GM12878 (cell line): Measurements from ENCODE around the gene CENPP. TPM values are rescaled to one million over a fixed set of nuclear protein-coding genes. Genes with fewer than 3 reads are reported as not detected.

ENCODE experiments used
- ATAC-seq: fragments of 200-7000 bp; cut with Tn5 transposase; 3 replicates; pipeline ENCODE4 v1.9.1; 2020; ENCODE audit warnings: mild to moderate bottlenecking, moderate library complexity
- BruUV-seq: library from RNA; stranded (reverse); fragments of 400-500 nt; replicated peaks from 2 replicates; lab custom pipeline; 2021; lab: Mats Ljungman, UMichigan
- CTCF ChIA-PET: fragments of 300-600 bp; sonication (Branson Sonifier 250); formaldehyde crosslinking; extraction: SDS; loops from one replicate; lab custom pipeline; 2021; ENCODE audit warnings: inconsistent platforms; lab: Yijun Ruan, JAX
- POLR2A ChIA-PET: fragments of 350-600 bp; formaldehyde crosslinking; extraction: SDS; loops from one replicate; lab custom pipeline; 2021; ENCODE audit warnings: inconsistent platforms; lab: Charles Lee
- RAD21 ChIA-PET: fragments of 300-600 bp; sonication (Branson Sonifier 250); formaldehyde crosslinking; loops from one replicate; lab custom pipeline; 2023; ENCODE audit warnings: antibody characterized with exemption; ENCODE audit not compliant: unreplicated experiment; lab: Charles Lee
- SMC1A ChIA-PET: fragments of 300-600 bp; sonication (Branson Sonifier 250); formaldehyde crosslinking; loops from one replicate; lab custom pipeline; 2023; ENCODE audit not compliant: unreplicated experiment, uncharacterized antibody; lab: Charles Lee
- DNase-seq: peaks from one replicate; pipeline ENCODE4 v3.0.0-alpha.2; 2011; ENCODE audit warnings: low read depth, low spot score
- FAIRE-seq: peaks from 3 replicates; lab custom pipeline; 2011; peaks lifted over from hg19 to GRCh38; lab: Jason Lieb, UNC
- H2AFZ ChIP-seq: 2 replicates; pipeline ENCODE4 v1.6.0; 2011; ENCODE audit warnings: low read depth, low read length, control low read depth; ENCODE audit not compliant: control insufficient read depth
- H3K27ac ChIP-seq: 2 replicates; pipeline ENCODE4 v1.5.1; 2011; ENCODE audit warnings: control low read depth; ENCODE audit not compliant: control insufficient read depth, insufficient read depth
- H3K27me3 ChIP-seq, 2 experiments: replicated peaks in 1 of 2; 2 replicates each; pipeline versions ENCODE4 v1.6.0 to v1.6.1; 2011; ENCODE audit warnings: low read length in 1 of 2; ENCODE audit not compliant: control insufficient read depth in 2 of 2, insufficient read depth in 2 of 2
- H3K36me3 ChIP-seq, 2 experiments: 2 replicates each; pipeline ENCODE4 v1.5.1; 2011; ENCODE audit warnings: low read length in 1 of 2; ENCODE audit not compliant: control insufficient read depth in 2 of 2, insufficient read depth in 2 of 2
- H3K4me1 ChIP-seq: 2 replicates; pipeline ENCODE4 v1.6.1; 2011; ENCODE audit warnings: mild to moderate bottlenecking, low read length, moderate library complexity, mixed read lengths; ENCODE audit not compliant: control insufficient read depth, insufficient read depth
- H3K4me2 ChIP-seq: 2 replicates; pipeline ENCODE4 v1.6.0; 2011; ENCODE audit warnings: control low read depth; ENCODE audit not compliant: control insufficient read depth, insufficient read depth
- H3K4me3 ChIP-seq: fragments of 200-600 bp; sonication (generic); 2 replicates; pipeline ENCODE4 v1.5.1; 2016
- H3K79me2 ChIP-seq: 2 replicates; pipeline ENCODE4 v1.6.0; 2011; ENCODE audit warnings: low read length; ENCODE audit not compliant: control insufficient read depth, insufficient read depth
- H3K9ac ChIP-seq: 2 replicates; pipeline ENCODE4 v1.8.0; 2011; ENCODE audit warnings: low read length, control low read depth, mixed read lengths; ENCODE audit not compliant: control insufficient read depth, insufficient read depth
- H3K9me3 ChIP-seq: replicated peaks from 3 replicates; pipeline ENCODE4 v1.5.1; 2011; ENCODE audit warnings: mild to moderate bottlenecking, low read length; ENCODE audit not compliant: control insufficient read depth, insufficient read depth
- H4K20me1 ChIP-seq: 2 replicates; pipeline ENCODE4 v1.6.0; 2011; ENCODE audit not compliant: control insufficient read depth, insufficient read depth
- BCL11A ChIP-seq: IDR thresholded peaks from 2 replicates; pipeline ENCODE4 v1.6.1; 2011; ENCODE audit warnings: low read depth, low read length
- BCLAF1 ChIP-seq: fragments of 450-650 bp; IDR thresholded peaks from 2 replicates; pipeline ENCODE4 v1.6.1; 2017; ENCODE audit warnings: antibody characterized with exemption, mild to moderate bottlenecking, moderate library complexity
- CUX1 ChIP-seq: IDR thresholded peaks from 2 replicates; pipeline ENCODE4 v1.6.1; 2012; ENCODE audit warnings: improper control_type of control experiment, low read depth, low read length; ENCODE audit not compliant: insufficient replicate concordance
- ESRRA ChIP-seq: IDR thresholded peaks from 2 replicates; pipeline ENCODE4 v1.6.1; 2012; ENCODE audit warnings: mild to moderate bottlenecking, low read length, improper control_type of control experiment
- EZH2 ChIP-seq: IDR thresholded peaks from 2 replicates; pipeline ENCODE4 v1.6.1; 2012; ENCODE audit warnings: low read depth, mild to moderate bottlenecking, control low read depth, inconsistent platforms, low read length, borderline replicate concordance; ENCODE audit not compliant: control insufficient read depth
- HCFC1 ChIP-seq: fragments of 150-350 bp; IDR thresholded peaks from 2 replicates; pipeline ENCODE4 v1.6.1; 2014; ENCODE audit warnings: low read length
- MYB ChIP-seq: fragments of 150-350 bp; IDR thresholded peaks from 2 replicates; pipeline ENCODE4 v1.6.1; 2014; ENCODE audit warnings: mild to moderate bottlenecking, low read depth, low read length, borderline replicate concordance
- NR2C1 ChIP-seq: fragments of 450-650 bp; IDR thresholded peaks from 2 replicates; pipeline ENCODE4 v1.6.1; 2017; ENCODE audit warnings: antibody characterized with exemption, mild to moderate bottlenecking, moderate library complexity
- TCF7 ChIP-seq: IDR thresholded peaks from 2 replicates; pipeline ENCODE4 v1.6.1; 2014; ENCODE audit warnings: antibody characterized with exemption, borderline replicate concordance
- ZNF622 ChIP-seq: fragments of 450-650 bp; IDR thresholded peaks from 2 replicates; pipeline ENCODE4 v1.6.1; 2017; ENCODE audit warnings: mild to moderate bottlenecking, inconsistent platforms
- WGBS: methylation state at CpG from one replicate; pipeline ENCODE4 v1.1.6; 2016; ENCODE audit warnings: low lambda C conversion rate; ENCODE audit not compliant: insufficient replicate concordance, insufficient coverage; ENCODE audit errors: missing lambda C conversion rate; 5-methylcytosine and 5-hydroxymethylcytosine counted together
- in situ Hi-C: fragments of 300-500 bp; cut with MboI; formaldehyde crosslinking; loops from 9 replicates; pipeline ENCODE4 v1.14.3; 2018; ENCODE audit warnings: mixed read lengths
- intact Hi-C: fragments of 100-400 bp; cut with micrococcal nuclease; formaldehyde crosslinking; loops from one replicate; pipeline ENCODE4 v1.14.2; 2022; ENCODE audit not compliant: unreplicated experiment
- polyA plus RNA-seq, 11 experiments: library from polyadenylated mRNA; depleted of rRNA in 4 of 11; unstranded in 6 of 11; stranded (reverse) in 5 of 11; fragments of >200 nt; fragmentation: Nextera tagmentation in 4 of 11; fragmentation: Illumina TruSeq in 1 of 11; extraction: Ambion mirVana in 4 of 11; extraction: Trizol in 1 of 11; gene quantifications; 1 replicate in 1 of 11; 2 replicates in 10 of 11; pipeline versions ENCODE4 v1.2.1 to v1.2.3, GENCODE V29; 2011 to 2016; ENCODE audit warnings: inconsistent platforms in 2 of 11, missing spikeins in 2 of 11, low read depth in 1 of 11
- total RNA-seq, 4 experiments: library from RNA; depleted of rRNA in 3 of 4; stranded (reverse); fragments of >200 nt in 3 of 4; fragmentation: Illumina TruSeq in 1 of 4; extraction: Trizol in 1 of 4; gene quantifications; 2 replicates each; pipeline versions ENCODE4 v1.2.1 to v1.2.3, GENCODE V29; 2013 to 2021
- TF ChIP-seq, protein P1 (sequence below): IDR thresholded peaks from 2 replicates; pipeline ENCODE4 v1.6.1; 2012; ENCODE audit warnings: low read length, inconsistent platforms

Gene CENPP
- total and polyA plus RNA-seq, 10 of the 15 experiments (the other 5 are each of a cell fraction or from before 2014, with no cell fraction given) = 9.4 to 31.4 (median 19.8) TPM

DNA sequence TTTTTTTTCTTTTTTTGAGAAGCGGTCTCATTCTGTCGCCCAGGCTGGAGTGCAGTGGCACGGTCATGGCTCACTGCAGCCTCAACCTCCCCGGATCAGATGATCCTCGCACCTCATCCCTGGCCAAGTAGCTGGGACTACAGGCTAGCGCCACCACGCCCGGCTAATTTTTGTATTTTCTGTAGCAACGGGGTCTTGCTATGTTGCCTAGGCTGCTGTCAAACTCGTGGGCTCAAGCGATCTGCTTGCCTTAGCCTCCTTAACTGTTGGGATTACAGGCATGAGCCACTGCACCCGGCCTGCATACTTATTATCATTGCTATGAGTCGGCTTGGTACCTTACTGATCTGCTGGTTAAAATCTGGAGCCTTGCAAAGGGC lies 31.5 kb upstream of the CENPP start:
- intact Hi-C loops = no loop called here
- Histone ChIP-seq H3K27ac (peak overlapping the region; percentile 71), H3K27me3 (no peaks in the 10 kb centered on the region), H3K4me2 (peak overlapping the region; percentile 81), H3K36me3 (peaks cover 0 to 18% of the 10 kb centered on the region in 2 experiments; a peak in 3 of 4 replicates), H2AFZ (peak overlapping the region; percentile 76), H3K9me3 (no peaks in the 10 kb centered on the region), H4K20me1 (no peaks in the 10 kb centered on the region), H3K9ac (peak overlapping the region; percentile 88), H3K79me2 (peaks cover 58% of the 10 kb centered on the region), H3K4me1 (peaks cover 16% of the 10 kb centered on the region), H3K4me3 (peak overlapping the region; percentile 85)
- DNase-seq (no peak), FAIRE-seq (no peak), ATAC-seq (peak; percentile 24)
- ChIA-PET RAD21 (no interaction called here), POLR2A (interaction anchor here (1.6 kb wide), 1 partner anchor 32 kb away, joined by 4 read pairs; no protein-coding TSS in a partner anchor), CTCF (interaction anchor here (2.3 kb wide), 1 partner anchor 156 kb away, joined by 6 read pairs; no protein-coding TSS in a partner anchor), SMC1A (interaction anchor here (1.0 kb wide), 1 partner anchor 74 kb away, joined by 3 read pairs; no protein-coding TSS in a partner anchor)
- no TSS peak for BruUV-seq
- 12% methylated on average over 13 of the region's 13 CpGs for WGBS
- in situ Hi-C loops = no loop called here
- TF ChIP-seq TCF7 (no peak), NR2C1 (no peak), BCL11A (no peak), EZH2 (no peak), BCLAF1 (no peak), MYB (no peak), ZNF622 (no peak), HCFC1 (no peak), ESRRA (no peak), CUX1 (no peak)
- TF ChIP-seq, protein P1, sequence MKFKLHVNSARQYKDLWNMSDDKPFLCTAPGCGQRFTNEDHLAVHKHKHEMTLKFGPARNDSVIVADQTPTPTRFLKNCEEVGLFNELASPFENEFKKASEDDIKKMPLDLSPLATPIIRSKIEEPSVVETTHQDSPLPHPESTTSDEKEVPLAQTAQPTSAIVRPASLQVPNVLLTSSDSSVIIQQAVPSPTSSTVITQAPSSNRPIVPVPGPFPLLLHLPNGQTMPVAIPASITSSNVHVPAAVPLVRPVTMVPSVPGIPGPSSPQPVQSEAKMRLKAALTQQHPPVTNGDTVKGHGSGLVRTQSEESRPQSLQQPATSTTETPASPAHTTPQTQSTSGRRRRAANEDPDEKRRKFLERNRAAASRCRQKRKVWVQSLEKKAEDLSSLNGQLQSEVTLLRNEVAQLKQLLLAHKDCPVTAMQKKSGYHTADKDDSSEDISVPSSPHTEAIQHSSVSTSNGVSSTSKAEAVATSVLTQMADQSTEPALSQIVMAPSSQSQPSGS = no peak
